Measurements from ENCODE around the gene STMN3.
A peak's percentile ranks its signal among the peaks of the same experiment; 100 is the strongest.

The STMN3 gene

DNA sequence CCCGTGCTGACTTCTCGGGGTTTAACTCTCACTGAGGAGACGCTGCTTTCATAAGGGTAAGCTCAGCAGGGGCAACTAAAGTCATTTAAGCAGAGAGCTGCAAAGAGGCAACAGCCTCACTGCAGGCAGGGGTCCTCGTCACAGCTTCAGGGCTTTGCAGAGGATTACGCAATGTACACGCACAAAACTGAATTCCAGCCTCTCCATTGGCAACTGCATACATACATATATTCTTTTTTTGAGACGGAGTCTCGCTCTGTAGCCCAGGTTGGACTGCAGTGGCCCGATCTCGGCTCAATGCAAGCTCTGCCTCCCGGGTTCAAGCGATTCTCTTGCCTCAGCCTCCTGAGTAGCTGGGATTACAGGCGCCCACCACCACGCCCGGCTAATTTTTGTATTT lies 28.7 kb downstream of the STMN3 start (continued):
- TF ChIP-seq ZNF664 (tag by site-specific recombination; IDR thresholded peaks at IDR 0.05) (0 out of 2 replicates have a peak, but pooled peaks have one; percentile 24), ZNF146 (tag by site-specific recombination; IDR thresholded peaks at IDR 0.05) (no peak), KLF10 (tag by site-specific recombination; IDR thresholded peaks at IDR 0.05) (no peak), IKZF3 (tag by site-specific recombination; IDR thresholded peaks at IDR 0.05) (no peak), ZNF473 (tag by site-specific recombination; IDR thresholded peaks at IDR 0.05) (no peak), ZNF423 (tag by site-specific recombination; IDR thresholded peaks at IDR 0.05) (0 out of 2 replicates have a peak, but pooled peaks have one; percentile 20), ZNF785 (tag by site-specific recombination; IDR thresholded peaks at IDR 0.05) (no peak), ZNF266 (tag by site-specific recombination; IDR thresholded peaks at IDR 0.05; ENCODE audit: low read depth) (no peak), ZNF626 (tag by site-specific recombination; IDR thresholded peaks at IDR 0.05) (no peak), ZNF621 (tag by site-specific recombination; IDR thresholded peaks at IDR 0.05) (no peak), ZNF596 (tag by site-specific recombination; IDR thresholded peaks at IDR 0.05) (no peak), ZNF404 (tag by site-specific recombination; IDR thresholded peaks at IDR 0.05) (no peak), HOXD13 (CRISPR knock-in tag; IDR thresholded peaks at IDR 0.05; ENCODE audit: borderline replicate concordance) (no peak)
- TF ChIP-seq, protein P1, sequence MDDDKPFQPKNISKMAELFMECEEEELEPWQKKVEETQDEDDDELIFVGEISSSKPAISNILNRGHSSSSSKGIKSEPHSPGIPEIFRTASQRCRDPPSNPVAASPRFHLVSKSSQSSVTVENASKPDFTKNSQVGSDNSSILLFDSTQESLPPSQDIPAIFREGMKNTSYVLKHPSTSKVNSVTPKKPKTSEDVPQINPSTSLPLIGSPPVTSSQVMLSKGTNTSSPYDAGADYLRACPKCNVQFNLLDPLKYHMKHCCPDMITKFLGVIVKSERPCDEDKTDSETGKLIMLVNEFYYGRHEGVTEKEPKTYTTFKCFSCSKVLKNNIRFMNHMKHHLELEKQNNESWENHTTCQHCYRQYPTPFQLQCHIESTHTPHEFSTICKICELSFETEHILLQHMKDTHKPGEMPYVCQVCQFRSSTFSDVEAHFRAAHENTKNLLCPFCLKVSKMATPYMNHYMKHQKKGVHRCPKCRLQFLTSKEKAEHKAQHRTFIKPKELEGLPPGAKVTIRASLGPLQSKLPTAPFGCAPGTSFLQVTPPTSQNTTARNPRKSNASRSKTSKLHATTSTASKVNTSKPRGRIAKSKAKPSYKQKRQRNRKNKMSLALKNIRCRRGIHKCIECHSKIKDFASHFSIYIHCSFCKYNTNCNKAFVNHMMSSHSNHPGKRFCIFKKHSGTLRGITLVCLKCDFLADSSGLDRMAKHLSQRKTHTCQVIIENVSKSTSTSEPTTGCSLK (tag by site-specific recombination; IDR thresholded peaks at IDR 0.05): no peak

DNA sequence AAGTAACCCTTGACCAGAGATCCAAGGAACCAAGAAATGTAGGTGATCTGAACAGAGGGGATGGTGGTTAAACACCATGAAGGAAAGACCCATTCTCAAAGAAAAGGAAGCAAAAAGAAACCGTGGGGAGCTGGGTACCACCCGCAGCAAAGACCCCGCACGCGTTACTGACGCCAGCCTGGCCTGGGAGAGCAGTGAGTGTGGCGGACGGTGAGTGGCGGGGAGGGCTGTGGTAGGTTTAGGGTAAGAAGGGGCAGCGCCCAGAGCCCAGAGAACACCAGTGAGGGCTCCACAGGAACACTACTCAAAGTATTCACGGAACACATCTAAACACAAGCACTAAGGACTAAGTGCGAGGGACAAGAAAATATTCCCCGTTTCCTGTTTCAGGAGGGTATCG lies 30.5 kb downstream of the STMN3 start:
- Histone ChIP-seq H3K4me1 (ENCODE audit: control insufficient read depth, insufficient read depth, low read length) (no peaks in the 10 kb centered on the region), H3K36me3 (ENCODE audit: control insufficient read depth in 2 of 2, insufficient read depth in 1 of 2, low read length in 2 of 2) (peaks cover 0 to 19% of the 10 kb centered on the region in 2 experiments; a peak in 1 of 3 replicates), H3K4me3 (ENCODE audit: low read depth, low read length) (no peak overlapping the region), H3K9me3 (ENCODE audit: control insufficient read depth, insufficient read depth, low read depth, low read length) (no peaks in the 10 kb centered on the region), H3K27ac (ENCODE audit: extremely low read depth, low read depth, low read length) (no peak overlapping the region)
- CTCF ChIA-PET: no interaction called here
- POLR2A ChIA-PET: no interaction called here
- TF ChIP-seq ZNF394 (tag by site-specific recombination; IDR thresholded peaks at IDR 0.05; ENCODE audit: borderline replicate concordance) (no peak), ZNF571 (tag by site-specific recombination; IDR thresholded peaks at IDR 0.05) (no peak), ZNF776 (tag by site-specific recombination; IDR thresholded peaks at IDR 0.05; ENCODE audit: borderline replicate concordance) (no peak), ZNF701 (tag by site-specific recombination; IDR thresholded peaks at IDR 0.05) (no peak), ZNF670 (tag by site-specific recombination; IDR thresholded peaks at IDR 0.05; ENCODE audit: low read depth) (no peak), MZF1 (tag by site-specific recombination; IDR thresholded peaks at IDR 0.05; ENCODE audit: borderline replicate concordance) (no peak), KLF9 (tag by site-specific recombination; IDR thresholded peaks at IDR 0.05; ENCODE audit: low read depth) (no peak)
- TF ChIP-seq, protein P2, sequence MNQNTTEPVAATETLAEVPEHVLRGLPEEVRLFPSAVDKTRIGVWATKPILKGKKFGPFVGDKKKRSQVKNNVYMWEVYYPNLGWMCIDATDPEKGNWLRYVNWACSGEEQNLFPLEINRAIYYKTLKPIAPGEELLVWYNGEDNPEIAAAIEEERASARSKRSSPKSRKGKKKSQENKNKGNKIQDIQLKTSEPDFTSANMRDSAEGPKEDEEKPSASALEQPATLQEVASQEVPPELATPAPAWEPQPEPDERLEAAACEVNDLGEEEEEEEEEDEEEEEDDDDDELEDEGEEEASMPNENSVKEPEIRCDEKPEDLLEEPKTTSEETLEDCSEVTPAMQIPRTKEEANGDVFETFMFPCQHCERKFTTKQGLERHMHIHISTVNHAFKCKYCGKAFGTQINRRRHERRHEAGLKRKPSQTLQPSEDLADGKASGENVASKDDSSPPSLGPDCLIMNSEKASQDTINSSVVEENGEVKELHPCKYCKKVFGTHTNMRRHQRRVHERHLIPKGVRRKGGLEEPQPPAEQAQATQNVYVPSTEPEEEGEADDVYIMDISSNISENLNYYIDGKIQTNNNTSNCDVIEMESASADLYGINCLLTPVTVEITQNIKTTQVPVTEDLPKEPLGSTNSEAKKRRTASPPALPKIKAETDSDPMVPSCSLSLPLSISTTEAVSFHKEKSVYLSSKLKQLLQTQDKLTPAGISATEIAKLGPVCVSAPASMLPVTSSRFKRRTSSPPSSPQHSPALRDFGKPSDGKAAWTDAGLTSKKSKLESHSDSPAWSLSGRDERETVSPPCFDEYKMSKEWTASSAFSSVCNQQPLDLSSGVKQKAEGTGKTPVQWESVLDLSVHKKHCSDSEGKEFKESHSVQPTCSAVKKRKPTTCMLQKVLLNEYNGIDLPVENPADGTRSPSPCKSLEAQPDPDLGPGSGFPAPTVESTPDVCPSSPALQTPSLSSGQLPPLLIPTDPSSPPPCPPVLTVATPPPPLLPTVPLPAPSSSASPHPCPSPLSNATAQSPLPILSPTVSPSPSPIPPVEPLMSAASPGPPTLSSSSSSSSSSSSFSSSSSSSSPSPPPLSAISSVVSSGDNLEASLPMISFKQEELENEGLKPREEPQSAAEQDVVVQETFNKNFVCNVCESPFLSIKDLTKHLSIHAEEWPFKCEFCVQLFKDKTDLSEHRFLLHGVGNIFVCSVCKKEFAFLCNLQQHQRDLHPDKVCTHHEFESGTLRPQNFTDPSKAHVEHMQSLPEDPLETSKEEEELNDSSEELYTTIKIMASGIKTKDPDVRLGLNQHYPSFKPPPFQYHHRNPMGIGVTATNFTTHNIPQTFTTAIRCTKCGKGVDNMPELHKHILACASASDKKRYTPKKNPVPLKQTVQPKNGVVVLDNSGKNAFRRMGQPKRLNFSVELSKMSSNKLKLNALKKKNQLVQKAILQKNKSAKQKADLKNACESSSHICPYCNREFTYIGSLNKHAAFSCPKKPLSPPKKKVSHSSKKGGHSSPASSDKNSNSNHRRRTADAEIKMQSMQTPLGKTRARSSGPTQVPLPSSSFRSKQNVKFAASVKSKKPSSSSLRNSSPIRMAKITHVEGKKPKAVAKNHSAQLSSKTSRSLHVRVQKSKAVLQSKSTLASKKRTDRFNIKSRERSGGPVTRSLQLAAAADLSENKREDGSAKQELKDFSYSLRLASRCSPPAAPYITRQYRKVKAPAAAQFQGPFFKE (tag by site-specific recombination; IDR thresholded peaks at IDR 0.05; ENCODE audit: borderline replicate concordance): no peak
- TF ChIP-seq, protein P3, sequence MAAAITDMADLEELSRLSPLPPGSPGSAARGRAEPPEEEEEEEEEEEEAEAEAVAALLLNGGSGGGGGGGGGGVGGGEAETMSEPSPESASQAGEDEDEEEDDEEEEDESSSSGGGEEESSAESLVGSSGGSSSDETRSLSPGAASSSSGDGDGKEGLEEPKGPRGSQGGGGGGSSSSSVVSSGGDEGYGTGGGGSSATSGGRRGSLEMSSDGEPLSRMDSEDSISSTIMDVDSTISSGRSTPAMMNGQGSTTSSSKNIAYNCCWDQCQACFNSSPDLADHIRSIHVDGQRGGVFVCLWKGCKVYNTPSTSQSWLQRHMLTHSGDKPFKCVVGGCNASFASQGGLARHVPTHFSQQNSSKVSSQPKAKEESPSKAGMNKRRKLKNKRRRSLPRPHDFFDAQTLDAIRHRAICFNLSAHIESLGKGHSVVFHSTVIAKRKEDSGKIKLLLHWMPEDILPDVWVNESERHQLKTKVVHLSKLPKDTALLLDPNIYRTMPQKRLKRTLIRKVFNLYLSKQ (tag by site-specific recombination; IDR thresholded peaks at IDR 0.05; ENCODE audit: borderline replicate concordance): no peak
- TF ChIP-seq, protein P4, sequence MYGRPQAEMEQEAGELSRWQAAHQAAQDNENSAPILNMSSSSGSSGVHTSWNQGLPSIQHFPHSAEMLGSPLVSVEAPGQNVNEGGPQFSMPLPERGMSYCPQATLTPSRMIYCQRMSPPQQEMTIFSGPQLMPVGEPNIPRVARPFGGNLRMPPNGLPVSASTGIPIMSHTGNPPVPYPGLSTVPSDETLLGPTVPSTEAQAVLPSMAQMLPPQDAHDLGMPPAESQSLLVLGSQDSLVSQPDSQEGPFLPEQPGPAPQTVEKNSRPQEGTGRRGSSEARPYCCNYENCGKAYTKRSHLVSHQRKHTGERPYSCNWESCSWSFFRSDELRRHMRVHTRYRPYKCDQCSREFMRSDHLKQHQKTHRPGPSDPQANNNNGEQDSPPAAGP (tag by site-specific recombination; IDR thresholded peaks at IDR 0.05): no peak

Data from HEK293 (cell line).